Fibroblast of lung (primary cell): ENCODE data around the gene RAD52.

Experiments
- EZH2 ChIP-seq: IDR thresholded peaks from 2 replicates; pipeline ENCODE4 v1.5.1; 2012; ENCODE audit warnings: low read length, control low read depth, mild to moderate bottlenecking; ENCODE audit errors: missing control alignments
- TF ChIP-seq, protein P1 (sequence below), 2 donors: IDR thresholded peaks in 1 of 2; conservative IDR thresholded peaks in 1 of 2; 1 replicate in 1 of 2; 2 replicates in 1 of 2; pipeline ENCODE4 v1.5.1; 2011 to 2012; ENCODE audit warnings: low read length in 2 of 2, control low read depth in 1 of 2, inconsistent platforms in 1 of 2, low read depth in 1 of 2, mild to moderate bottlenecking in 1 of 2

DNA sequence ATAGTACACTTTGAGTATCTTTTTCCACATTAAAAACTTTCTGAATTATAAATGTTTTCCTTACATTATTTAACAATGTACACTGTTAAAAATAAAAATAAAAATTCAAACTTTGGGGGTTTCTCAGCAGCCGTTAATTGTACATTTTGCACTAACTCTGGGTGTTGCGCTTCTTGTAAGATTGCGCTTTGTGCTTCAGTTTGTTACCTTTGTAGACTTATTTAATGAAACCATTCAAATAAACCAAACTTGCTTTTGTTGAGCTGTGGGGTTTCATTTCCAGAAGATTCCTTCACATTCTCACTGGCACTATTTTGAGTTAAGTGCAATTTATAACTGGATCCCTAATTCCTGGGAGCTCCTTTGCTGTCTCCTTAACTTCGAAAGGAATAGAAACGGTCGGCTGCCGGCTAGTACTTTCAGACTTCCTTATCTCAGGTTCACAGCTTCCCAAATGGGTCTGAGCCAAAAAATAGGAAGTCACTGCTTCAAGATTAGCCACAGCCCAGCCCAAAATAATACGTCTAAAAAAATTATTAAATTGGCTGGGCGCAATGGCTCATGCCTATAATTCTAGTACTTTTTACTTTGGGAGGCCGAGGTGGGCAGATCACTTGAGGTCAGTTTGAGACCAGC, 38.2 kb downstream of the RAD52 start:
- TF ChIP-seq, protein P1, sequence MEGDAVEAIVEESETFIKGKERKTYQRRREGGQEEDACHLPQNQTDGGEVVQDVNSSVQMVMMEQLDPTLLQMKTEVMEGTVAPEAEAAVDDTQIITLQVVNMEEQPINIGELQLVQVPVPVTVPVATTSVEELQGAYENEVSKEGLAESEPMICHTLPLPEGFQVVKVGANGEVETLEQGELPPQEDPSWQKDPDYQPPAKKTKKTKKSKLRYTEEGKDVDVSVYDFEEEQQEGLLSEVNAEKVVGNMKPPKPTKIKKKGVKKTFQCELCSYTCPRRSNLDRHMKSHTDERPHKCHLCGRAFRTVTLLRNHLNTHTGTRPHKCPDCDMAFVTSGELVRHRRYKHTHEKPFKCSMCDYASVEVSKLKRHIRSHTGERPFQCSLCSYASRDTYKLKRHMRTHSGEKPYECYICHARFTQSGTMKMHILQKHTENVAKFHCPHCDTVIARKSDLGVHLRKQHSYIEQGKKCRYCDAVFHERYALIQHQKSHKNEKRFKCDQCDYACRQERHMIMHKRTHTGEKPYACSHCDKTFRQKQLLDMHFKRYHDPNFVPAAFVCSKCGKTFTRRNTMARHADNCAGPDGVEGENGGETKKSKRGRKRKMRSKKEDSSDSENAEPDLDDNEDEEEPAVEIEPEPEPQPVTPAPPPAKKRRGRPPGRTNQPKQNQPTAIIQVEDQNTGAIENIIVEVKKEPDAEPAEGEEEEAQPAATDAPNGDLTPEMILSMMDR (conservative IDR thresholded peaks at IDR 0.05 in 1 of 2, IDR thresholded peaks at IDR 0.05 in 1 of 2; ENCODE audit: low read depth in 1 of 2, low read length in 2 of 2) = no peak
- no peak for TF ChIP-seq EZH2
